Lower lobe of right lung (tissue), 2 donors: ENCODE results near the gene RGS6. TPM values are rescaled to one million over a fixed set of nuclear protein-coding genes. Genes with fewer than 3 reads are reported as not detected.
A peak's percentile ranks its signal among the peaks of the same experiment; 100 is the strongest.
"Not testable (repeated sequence)": the region's sequence is repeated elsewhere in the genome, so short reads cannot be mapped to it uniquely, and the experiment has no call there.

Source experiments
- ATAC-seq, 2 donors: fragments of 200-7000 bp; cut with Tn5 transposase; one replicate each; pipeline ENCODE4 v1.9.1; 2020 to 2022; ENCODE audit warnings: mild to moderate bottlenecking in 2 of 2, moderate library complexity in 2 of 2
- DNase-seq: peaks from one replicate; pipeline ENCODE4 v3.0.0-alpha.2; 2020
- H3K27ac ChIP-seq: fragments of 200-600 bp; one replicate; pipeline ENCODE4 v1.8.0; 2022
- H3K27me3 ChIP-seq: fragments of 200-600 bp; one replicate; pipeline ENCODE4 v1.8.0; 2022; ENCODE audit warnings: low read depth
- H3K36me3 ChIP-seq: fragments of 200-600 bp; one replicate; pipeline ENCODE4 v1.8.0; 2022; ENCODE audit warnings: mild to moderate bottlenecking
- H3K4me1 ChIP-seq: fragments of 200-600 bp; one replicate; pipeline ENCODE4 v1.8.0; 2022
- H3K4me3 ChIP-seq: fragments of 200-600 bp; one replicate; pipeline ENCODE4 v1.8.0; 2022; ENCODE audit warnings: mild to moderate bottlenecking
- H3K9me3 ChIP-seq: fragments of 200-600 bp; one replicate; pipeline ENCODE4 v1.8.0; 2022
- intact Hi-C: fragments of 100-400 bp; cut with DNase I; formaldehyde crosslinking; loops from one replicate; pipeline ENCODE4 v1.11.0; 2022
- total RNA-seq: library from RNA; stranded (reverse); fragmentation: NEBNext Ultra II Directional; extraction: Animal tissue kit (Norgen Biotek cat#: 25700); gene quantifications from one replicate; pipeline ENCODE4 v1.2.1, GENCODE V29; 2021
- TF ChIP-seq, protein P1 (sequence below): fragments of 200-600 bp; IDR thresholded peaks from one replicate; pipeline ENCODE4 v1.8.0; 2022; ENCODE audit warnings: antibody characterized with exemption, mild to moderate bottlenecking
- donor health status: DM: no; HTN: yes; CAD: no; lungs with severe emphysema.

The RGS6 gene
- total RNA-seq, 1 donor from 2014 or later, result 2.5 TPM

DNA sequence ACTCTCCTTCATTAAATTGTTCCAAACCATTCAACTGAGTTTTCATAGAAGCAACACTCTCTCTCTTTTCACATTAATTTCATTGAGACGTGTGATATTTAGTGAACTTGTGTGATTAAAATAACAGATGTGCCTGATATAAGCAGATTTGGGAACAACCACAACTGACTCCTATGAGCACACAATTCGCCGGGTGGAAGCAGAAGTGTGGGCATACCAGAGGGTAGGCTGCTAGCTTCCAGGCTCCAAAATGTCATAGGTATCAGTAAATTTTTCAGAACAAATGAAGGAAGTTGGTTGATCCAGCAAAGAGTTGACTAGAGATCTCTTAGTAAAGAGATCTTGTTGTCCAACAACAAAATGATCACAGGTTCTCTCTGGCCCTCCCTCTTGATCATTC lies 532.0 kb downstream of the RGS6 start:
- TF ChIP-seq, protein P1, sequence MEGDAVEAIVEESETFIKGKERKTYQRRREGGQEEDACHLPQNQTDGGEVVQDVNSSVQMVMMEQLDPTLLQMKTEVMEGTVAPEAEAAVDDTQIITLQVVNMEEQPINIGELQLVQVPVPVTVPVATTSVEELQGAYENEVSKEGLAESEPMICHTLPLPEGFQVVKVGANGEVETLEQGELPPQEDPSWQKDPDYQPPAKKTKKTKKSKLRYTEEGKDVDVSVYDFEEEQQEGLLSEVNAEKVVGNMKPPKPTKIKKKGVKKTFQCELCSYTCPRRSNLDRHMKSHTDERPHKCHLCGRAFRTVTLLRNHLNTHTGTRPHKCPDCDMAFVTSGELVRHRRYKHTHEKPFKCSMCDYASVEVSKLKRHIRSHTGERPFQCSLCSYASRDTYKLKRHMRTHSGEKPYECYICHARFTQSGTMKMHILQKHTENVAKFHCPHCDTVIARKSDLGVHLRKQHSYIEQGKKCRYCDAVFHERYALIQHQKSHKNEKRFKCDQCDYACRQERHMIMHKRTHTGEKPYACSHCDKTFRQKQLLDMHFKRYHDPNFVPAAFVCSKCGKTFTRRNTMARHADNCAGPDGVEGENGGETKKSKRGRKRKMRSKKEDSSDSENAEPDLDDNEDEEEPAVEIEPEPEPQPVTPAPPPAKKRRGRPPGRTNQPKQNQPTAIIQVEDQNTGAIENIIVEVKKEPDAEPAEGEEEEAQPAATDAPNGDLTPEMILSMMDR, result no peak
- Histone ChIP-seq H3K4me1 (no peaks in the 10 kb centered on the region), H3K4me3 (no peak overlapping the region), H3K9me3 (no peaks in the 10 kb centered on the region), H3K36me3 (no peaks in the 10 kb centered on the region), H3K27me3 (no peaks in the 10 kb centered on the region), H3K27ac (no peak overlapping the region)
- intact Hi-C loops, result no loop called here
- ATAC-seq (no peak), DNase-seq (no peak)

DNA sequence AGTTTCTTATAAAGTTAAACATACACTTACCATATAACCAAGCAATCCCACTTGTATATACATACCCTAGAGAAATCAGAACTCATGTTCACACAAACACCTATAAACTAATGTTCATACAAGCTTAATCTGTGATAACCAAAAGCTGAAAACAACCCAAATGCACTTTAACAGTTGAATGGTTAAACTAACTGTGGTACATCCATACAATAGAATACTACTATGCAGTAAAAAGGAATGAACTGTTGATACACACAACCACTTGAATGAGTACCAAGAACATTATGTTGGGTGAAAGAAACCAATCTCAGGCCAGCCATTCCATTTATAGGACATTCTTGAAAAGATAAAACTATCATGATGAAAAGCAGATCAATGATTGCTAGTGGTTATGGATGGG lies 534.1 kb downstream of the RGS6 start:
- TF ChIP-seq, protein P1, result no peak
- intact Hi-C loops, result no loop called here
- no peak for ATAC-seq
- Histone ChIP-seq H3K36me3 (no peaks in the 10 kb centered on the region), H3K27ac (no peak overlapping the region), H3K4me3 (no peak overlapping the region), H3K4me1 (no peaks in the 10 kb centered on the region), H3K27me3 (no peaks in the 10 kb centered on the region), H3K9me3 (no peaks in the 10 kb centered on the region)
- DNase-seq, result no peak

GRCh38 chr14:72471346-72471745 lies 539.1 kb downstream of the RGS6 start:
- Histone ChIP-seq H3K9me3 (no peaks in the 10 kb centered on the region), H3K4me3 (no peak overlapping the region), H3K36me3 (no peaks in the 10 kb centered on the region), H3K4me1 (peaks cover under 1% of the 10 kb centered on the region), H3K27me3 (no peaks in the 10 kb centered on the region), H3K27ac (no peak overlapping the region)
- ATAC-seq (no peak), DNase-seq (no peak)
- TF ChIP-seq, protein P1, result no peak
- intact Hi-C loops, result no loop called here

DNA sequence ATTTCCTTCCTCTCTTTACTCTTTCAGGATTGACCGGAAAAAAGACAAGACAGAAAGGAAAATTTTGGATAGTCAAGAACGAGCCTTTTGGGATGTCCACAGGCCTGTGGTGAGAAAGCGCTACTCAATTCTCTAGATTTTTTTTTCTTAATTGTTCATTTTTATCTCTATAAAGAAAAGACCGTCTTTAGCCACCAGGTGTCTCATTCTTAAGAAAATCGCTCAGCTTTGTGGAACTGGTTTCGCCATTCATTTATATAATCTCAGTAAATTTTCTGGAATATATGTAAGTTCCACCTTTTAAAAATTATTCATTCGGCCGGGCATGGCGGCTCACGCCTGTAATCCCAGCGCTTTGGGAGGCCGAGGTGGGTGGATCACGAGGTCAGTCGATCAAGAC lies 540.6 kb downstream of the RGS6 start:
- DNase-seq, result no peak

GRCh38 chr14:72476657-72477499 lies 544.6 kb downstream of the RGS6 start:
- ATAC-seq (peak; percentile 80 to 81), DNase-seq (no peak)
- Histone ChIP-seq H3K27ac (no peak overlapping the region), H3K9me3 (no peaks in the 10 kb centered on the region), H3K36me3 (no peaks in the 10 kb centered on the region), H3K4me3 (no peak overlapping the region), H3K4me1 (peaks cover 11% of the 10 kb centered on the region), H3K27me3 (no peaks in the 10 kb centered on the region)
- intact Hi-C loops, result no loop called here
- TF ChIP-seq, protein P1, result no peak

More for the DNA sequence above, 540.6 kb downstream of the RGS6 start:
- no peak for ATAC-seq
- no peaks in the 10 kb centered on the region for H3K36me3 ChIP-seq
- intact Hi-C loops, result no loop called here
- no peaks in the 10 kb centered on the region for H3K9me3 ChIP-seq
- H3K27me3 ChIP-seq, result no peaks in the 10 kb centered on the region
- H3K27ac ChIP-seq, result no peak overlapping the region
- no peak overlapping the region for H3K4me3 ChIP-seq
- TF ChIP-seq, protein P1, result no peak
- peaks cover 11% of the 10 kb centered on the region for H3K4me1 ChIP-seq

DNA sequence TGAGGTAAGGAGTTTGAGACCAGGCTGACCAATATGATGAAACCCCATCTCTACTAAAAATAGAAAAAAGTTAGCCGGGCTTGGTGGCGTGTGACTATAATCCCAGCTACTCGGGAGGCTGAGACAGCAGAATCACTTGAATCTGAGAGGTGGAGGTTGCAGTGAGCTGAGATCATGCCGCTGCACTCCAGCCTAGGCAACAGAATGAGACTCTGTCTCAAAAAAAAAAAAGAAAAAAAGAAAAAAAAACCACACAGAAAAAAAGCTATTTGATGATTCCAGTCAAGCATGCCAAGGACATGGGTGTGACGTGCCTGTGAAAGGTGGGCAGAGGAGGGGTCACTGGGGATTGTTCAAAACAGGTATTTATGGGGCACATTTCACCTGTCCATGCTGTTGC lies 545.3 kb downstream of the RGS6 start:
- H3K9me3 ChIP-seq, DNase-seq, intact Hi-C loops, H3K27ac ChIP-seq, ATAC-seq, H3K36me3 ChIP-seq, H3K4me3 ChIP-seq, H3K27me3 ChIP-seq: not testable (repeated sequence)
- H3K4me1 ChIP-seq, result peaks cover 11% of the 10 kb centered on the region
